KMS-11 (cell line): Measurements from ENCODE around the gene OTOS.

ENCODE experiments used
- H2AFZ ChIP-seq: fragments of 200-600 bp; sonication (generic); 2 replicates; pipeline ENCODE4 v1.6.1; 2016; ENCODE audit warnings: antibody characterized with exemption, mixed run types, low read depth
- H3K27ac ChIP-seq: fragments of 200-600 bp; sonication (generic); 2 replicates; pipeline ENCODE4 v1.6.1; 2016; ENCODE audit warnings: mild to moderate bottlenecking, mixed run types
- H3K27me3 ChIP-seq: fragments of 200-600 bp; sonication (generic); 2 replicates; pipeline ENCODE4 v1.6.1; 2017; ENCODE audit warnings: mild to moderate bottlenecking, low read depth, mixed run types, moderate library complexity; ENCODE audit not compliant: insufficient read depth
- H3K36me3 ChIP-seq: fragments of 200-600 bp; sonication (generic); 2 replicates; pipeline ENCODE4 v1.6.1; 2017; ENCODE audit warnings: mild to moderate bottlenecking, mixed run types; ENCODE audit not compliant: insufficient read depth
- H3K4me1 ChIP-seq: fragments of 200-600 bp; sonication (generic); 2 replicates; pipeline ENCODE4 v1.6.1; 2016; ENCODE audit warnings: mild to moderate bottlenecking, low read depth, mixed run types; ENCODE audit not compliant: poor library complexity, severe bottlenecking
- H3K4me2 ChIP-seq: fragments of 200-600 bp; sonication (generic); 2 replicates; pipeline ENCODE4 v1.7.0; 2016; ENCODE audit warnings: mild to moderate bottlenecking, mixed run types
- H3K4me3 ChIP-seq: fragments of 200-600 bp; sonication (generic); IDR thresholded peaks from 2 replicates; pipeline ENCODE4 v1.6.1; 2017; ENCODE audit warnings: low read depth, low read length, mixed read lengths; ENCODE audit not compliant: insufficient read depth
- H3K79me2 ChIP-seq: fragments of 200-600 bp; sonication (generic); 2 replicates; pipeline ENCODE4 v1.6.1; 2016; ENCODE audit warnings: low read depth, mixed run types; ENCODE audit not compliant: insufficient read depth
- H3K9ac ChIP-seq: fragments of 200-600 bp; sonication (generic); 2 replicates; pipeline ENCODE4 v1.6.1; 2016; ENCODE audit warnings: mild to moderate bottlenecking, mixed run types
- H4K20me1 ChIP-seq: fragments of 200-600 bp; sonication (generic); 2 replicates; pipeline ENCODE4 v1.6.1; 2016; ENCODE audit warnings: mild to moderate bottlenecking, mixed run types; ENCODE audit not compliant: insufficient read depth
- TF ChIP-seq, protein P1 (sequence below): fragments of 200-600 bp; sonication (generic); conservative IDR thresholded peaks from 2 replicates; pipeline ENCODE4 v1.6.1; 2017; ENCODE audit warnings: low read depth, mild to moderate bottlenecking, antibody characterized with exemption, low read length, moderate library complexity, mixed read lengths

The OTOS gene

DNA sequence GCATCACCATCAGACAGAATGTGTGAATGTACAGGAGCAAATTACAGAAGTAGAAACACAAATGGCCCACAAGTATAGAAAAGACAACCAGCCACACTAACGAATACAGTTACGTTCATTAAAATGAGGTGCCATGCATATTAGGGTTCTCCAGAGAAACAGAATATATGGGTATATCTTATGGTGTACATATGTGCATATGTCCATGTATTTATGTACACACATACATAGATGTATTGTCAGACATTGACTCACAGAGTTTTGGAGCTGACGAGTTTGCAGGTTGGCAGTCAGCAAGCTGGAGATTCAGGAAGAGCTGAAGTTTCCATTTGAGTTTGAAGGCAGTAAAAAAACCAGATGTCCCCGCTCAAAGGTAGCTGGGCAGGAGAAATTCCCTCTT, 37.3 kb downstream of the OTOS start:
- no peak overlapping the region for H3K4me2 ChIP-seq
- no peaks in the 10 kb centered on the region for H3K79me2 ChIP-seq
- peaks cover 3% of the 10 kb centered on the region; the same call in 1 of the 2 replicates for H3K27me3 ChIP-seq
- H4K20me1 ChIP-seq: no peaks in the 10 kb centered on the region
- TF ChIP-seq, protein P1, sequence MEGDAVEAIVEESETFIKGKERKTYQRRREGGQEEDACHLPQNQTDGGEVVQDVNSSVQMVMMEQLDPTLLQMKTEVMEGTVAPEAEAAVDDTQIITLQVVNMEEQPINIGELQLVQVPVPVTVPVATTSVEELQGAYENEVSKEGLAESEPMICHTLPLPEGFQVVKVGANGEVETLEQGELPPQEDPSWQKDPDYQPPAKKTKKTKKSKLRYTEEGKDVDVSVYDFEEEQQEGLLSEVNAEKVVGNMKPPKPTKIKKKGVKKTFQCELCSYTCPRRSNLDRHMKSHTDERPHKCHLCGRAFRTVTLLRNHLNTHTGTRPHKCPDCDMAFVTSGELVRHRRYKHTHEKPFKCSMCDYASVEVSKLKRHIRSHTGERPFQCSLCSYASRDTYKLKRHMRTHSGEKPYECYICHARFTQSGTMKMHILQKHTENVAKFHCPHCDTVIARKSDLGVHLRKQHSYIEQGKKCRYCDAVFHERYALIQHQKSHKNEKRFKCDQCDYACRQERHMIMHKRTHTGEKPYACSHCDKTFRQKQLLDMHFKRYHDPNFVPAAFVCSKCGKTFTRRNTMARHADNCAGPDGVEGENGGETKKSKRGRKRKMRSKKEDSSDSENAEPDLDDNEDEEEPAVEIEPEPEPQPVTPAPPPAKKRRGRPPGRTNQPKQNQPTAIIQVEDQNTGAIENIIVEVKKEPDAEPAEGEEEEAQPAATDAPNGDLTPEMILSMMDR: no peak
- H3K9ac ChIP-seq: no peak overlapping the region
- H3K4me3 ChIP-seq: no peak overlapping the region
- no peak overlapping the region for H2AFZ ChIP-seq
- H3K4me1 ChIP-seq: no peaks in the 10 kb centered on the region
- H3K27ac ChIP-seq: no peak overlapping the region
- H3K36me3 ChIP-seq: no peaks in the 10 kb centered on the region

DNA sequence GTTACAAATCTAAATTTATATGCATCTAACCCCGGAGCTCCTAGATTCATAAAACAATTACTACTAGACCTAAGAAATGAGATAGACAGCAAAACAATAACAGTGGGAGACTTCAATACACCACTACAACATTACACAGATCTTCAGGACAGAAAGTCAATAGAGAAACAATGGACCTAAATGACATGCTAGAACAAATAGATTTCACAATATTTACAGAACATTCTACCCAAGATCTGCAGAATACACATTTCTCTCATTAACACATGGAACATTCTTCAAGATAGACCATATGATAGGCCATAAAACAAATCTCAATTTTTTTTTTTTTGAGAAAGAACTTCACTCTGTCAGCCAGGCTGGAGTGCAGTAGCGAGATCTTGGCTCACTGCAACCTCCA, 42.1 kb downstream of the OTOS start:
- Histone ChIP-seq H3K36me3 (no peaks in the 10 kb centered on the region), H3K27me3 (no peaks in the 10 kb centered on the region), H4K20me1 (no peaks in the 10 kb centered on the region), H3K27ac (no peak overlapping the region), H3K4me3 (no peak overlapping the region), H3K4me2 (no peak overlapping the region), H3K4me1 (no peaks in the 10 kb centered on the region), H2AFZ (no peak overlapping the region), H3K79me2 (no peaks in the 10 kb centered on the region), H3K9ac (no peak overlapping the region)
- TF ChIP-seq, protein P1: no peak

DNA sequence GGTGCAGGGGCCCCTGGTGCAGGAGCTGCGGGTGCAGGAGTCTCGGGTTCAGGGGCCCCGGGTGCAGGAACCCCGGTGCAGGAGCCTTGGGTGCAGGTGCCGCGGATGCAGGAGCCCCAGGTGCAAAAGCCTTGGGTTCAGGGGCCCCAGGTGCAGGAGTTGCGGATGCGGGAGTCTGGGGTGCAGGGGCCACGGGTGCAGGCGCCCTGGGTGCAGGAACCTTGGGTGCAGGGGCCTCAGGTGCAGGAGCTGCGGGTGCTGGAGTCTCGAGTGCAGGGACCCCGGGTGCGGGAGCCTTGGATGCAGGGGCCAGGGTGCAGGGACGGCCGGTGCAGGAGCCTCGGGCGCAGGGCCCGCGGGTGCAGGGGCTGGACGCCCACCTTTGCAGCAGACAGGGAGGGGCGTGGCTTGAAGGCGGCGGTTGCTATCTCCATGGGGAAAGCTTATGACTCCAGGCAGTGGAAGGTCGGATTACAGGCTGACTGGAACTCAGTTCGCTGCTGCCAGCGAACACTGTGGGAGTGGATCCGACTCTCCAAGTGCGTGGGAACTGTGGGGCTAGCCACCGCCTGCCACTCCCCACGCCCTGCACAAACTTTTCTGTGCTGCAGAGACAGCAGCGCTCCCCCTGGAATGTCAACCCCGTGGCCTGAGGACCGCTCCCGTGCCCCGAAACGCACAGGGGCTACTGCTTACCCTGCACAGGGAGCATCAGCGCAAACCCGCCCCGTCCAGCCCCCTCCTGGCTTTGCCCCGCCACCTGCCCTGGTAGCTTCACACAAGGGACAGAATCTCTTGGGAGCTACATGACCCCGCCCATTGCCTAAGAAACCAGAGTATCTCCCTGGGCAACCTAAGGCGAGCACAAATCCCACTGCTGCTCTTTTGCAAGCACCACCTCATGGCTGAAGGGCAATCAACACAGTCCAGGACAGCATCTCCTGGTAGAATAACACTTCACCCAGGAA, 44.6 kb downstream of the OTOS start:
- Histone ChIP-seq H3K4me2 (no peak overlapping the region), H3K79me2 (no peaks in the 10 kb centered on the region), H3K9ac (no peak overlapping the region), H3K27me3 (no peaks in the 10 kb centered on the region), H3K4me1 (no peaks in the 10 kb centered on the region), H4K20me1 (no peaks in the 10 kb centered on the region), H3K4me3 (no peak overlapping the region), H3K27ac (no peak overlapping the region), H3K36me3 (no peaks in the 10 kb centered on the region), H2AFZ (no peak overlapping the region)
- TF ChIP-seq, protein P1: no peak

DNA sequence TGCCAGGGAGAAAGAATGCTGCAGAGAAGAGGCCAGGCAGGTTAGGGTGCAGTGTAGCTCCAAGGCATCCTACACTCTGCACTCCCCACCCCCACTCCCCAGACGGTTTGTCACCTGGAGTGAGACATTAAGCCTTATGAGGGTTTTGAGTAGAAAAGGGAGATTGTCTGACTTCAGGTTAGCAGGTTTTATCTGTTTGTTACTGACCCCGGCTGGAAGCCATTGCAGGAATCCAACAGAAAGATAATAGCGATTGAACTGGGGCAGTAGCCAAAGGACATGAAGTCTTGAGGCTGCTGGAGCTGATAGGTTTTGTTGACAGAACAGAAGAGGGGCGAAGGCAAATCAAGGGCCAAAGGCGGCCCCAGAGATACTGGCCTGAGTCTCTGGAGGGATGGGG, 51.2 kb downstream of the OTOS start:
- TF ChIP-seq, protein P1: no peak
- no peak overlapping the region for H3K4me3 ChIP-seq
- no peaks in the 10 kb centered on the region for H4K20me1 ChIP-seq
- H3K4me2 ChIP-seq: no peak overlapping the region
- no peak overlapping the region for H3K9ac ChIP-seq
- no peaks in the 10 kb centered on the region for H3K4me1 ChIP-seq
- no peaks in the 10 kb centered on the region for H3K27me3 ChIP-seq
- H3K27ac ChIP-seq: no peak overlapping the region
- no peaks in the 10 kb centered on the region for H3K79me2 ChIP-seq
- H3K36me3 ChIP-seq: no peaks in the 10 kb centered on the region
- H2AFZ ChIP-seq: no peak overlapping the region
